ENCODE measurements around the gene AQP2.
A peak's percentile ranks its signal among the peaks of the same experiment; 100 is the strongest.

AQP2 gene

GRCh38 chr12:49925433-49926204, 24.9 kb upstream of the AQP2 start:
- H3K9me3 ChIP-seq (ENCODE audit: control extremely low read depth in 1 of 5, control insufficient read depth in 4 of 5, insufficient read depth in 2 of 5, low read depth in 1 of 5, low read length in 4 of 5) = no peaks in the 10 kb centered on the region
- 100% methylated on average over 5 of the region's 11 CpGs for WGBS (ENCODE audit: insufficient coverage)
- ChIA-PET CTCF (interaction anchor here (1.8 kb wide), 1 partner anchor 20 kb away, joined by 10 read pairs; no protein-coding TSS in a partner anchor), POLR2A (interaction anchor here (0.6 kb wide), 1 partner anchor 541 kb away, joined by 4 read pairs; no protein-coding TSS in a partner anchor)
- H3K36me3 ChIP-seq (ENCODE audit: control insufficient read depth in 4 of 4, insufficient read depth in 4 of 4, low read length in 3 of 4) = no peaks in the 10 kb centered on the region
- H3K27ac ChIP-seq (ENCODE audit: insufficient read depth in 1 of 2, low read depth in 1 of 2, low read length in 2 of 2, poor library complexity in 1 of 2, severe bottlenecking in 2 of 2) = no peak overlapping the region
- H3K4me1 ChIP-seq (ENCODE audit: control extremely low read depth in 1 of 4, control insufficient read depth in 4 of 4, insufficient read depth in 4 of 4, low read length in 3 of 4) = no peaks in the 10 kb centered on the region
- no peak for DNase-seq
- H3K27me3 ChIP-seq (replicated peaks in 2 of 5; ENCODE audit: control insufficient read depth in 4 of 5, insufficient read depth in 5 of 5, low read length in 4 of 5) = peaks cover 0 to 10% (median 4%) of the 10 kb centered on the region in 5 experiments
- H3K4me3 ChIP-seq (ENCODE audit: control insufficient read depth in 1 of 7, extremely low read depth in 1 of 7, insufficient read depth in 4 of 7, low read depth in 2 of 7, low read length in 6 of 7) = no peak overlapping the region

GRCh38 chr12:49928471-49928870, 22.1 kb upstream of the AQP2 start:
- Histone ChIP-seq H3K36me3 (ENCODE audit: control insufficient read depth in 4 of 4, insufficient read depth in 4 of 4, low read length in 3 of 4) (no peaks in the 10 kb centered on the region), H3K9me3 (ENCODE audit: control extremely low read depth in 1 of 5, control insufficient read depth in 4 of 5, insufficient read depth in 2 of 5, low read depth in 1 of 5, low read length in 4 of 5) (no peaks in the 10 kb centered on the region), H3K4me1 (ENCODE audit: control extremely low read depth in 1 of 4, control insufficient read depth in 4 of 4, insufficient read depth in 4 of 4, low read length in 3 of 4) (no peaks in the 10 kb centered on the region), H3K27ac (ENCODE audit: insufficient read depth in 1 of 2, low read depth in 1 of 2, low read length in 2 of 2, poor library complexity in 1 of 2, severe bottlenecking in 2 of 2) (no peak overlapping the region), H3K27me3 (replicated peaks in 2 of 5; ENCODE audit: control insufficient read depth in 4 of 5, insufficient read depth in 5 of 5, low read length in 4 of 5) (peaks cover 0 to 8% (median 6%) of the 10 kb centered on the region in 5 experiments), H3K4me3 (ENCODE audit: control insufficient read depth in 1 of 7, extremely low read depth in 1 of 7, insufficient read depth in 4 of 7, low read depth in 2 of 7, low read length in 6 of 7) (no peak overlapping the region)
- DNase-seq = no peak
- ChIA-PET POLR2A (no interaction called here), CTCF (interaction anchor here (0.8 to 3.7 kb wide), 6 partner anchors 14 to 83 kb away, joined by 3 to 23 read pairs (median 3); no protein-coding TSS in a partner anchor)
- WGBS (ENCODE audit: insufficient coverage) = 94% methylated on average over 5 of the region's 6 CpGs

GRCh38 chr12:49929581-49929980, 21.0 kb upstream of the AQP2 start:
- Histone ChIP-seq H3K36me3 (ENCODE audit: control insufficient read depth in 4 of 4, insufficient read depth in 4 of 4, low read length in 3 of 4) (no peaks in the 10 kb centered on the region), H3K27me3 (replicated peaks in 2 of 5; ENCODE audit: control insufficient read depth in 4 of 5, insufficient read depth in 5 of 5, low read length in 4 of 5) (peaks cover 0 to 8% (median 6%) of the 10 kb centered on the region in 5 experiments), H3K4me3 (ENCODE audit: control insufficient read depth in 1 of 7, extremely low read depth in 1 of 7, insufficient read depth in 4 of 7, low read depth in 2 of 7, low read length in 6 of 7) (no peak overlapping the region), H3K27ac (ENCODE audit: insufficient read depth in 1 of 2, low read depth in 1 of 2, low read length in 2 of 2, poor library complexity in 1 of 2, severe bottlenecking in 2 of 2) (no peak overlapping the region), H3K4me1 (ENCODE audit: control extremely low read depth in 1 of 4, control insufficient read depth in 4 of 4, insufficient read depth in 4 of 4, low read length in 3 of 4) (no peaks in the 10 kb centered on the region), H3K9me3 (ENCODE audit: control extremely low read depth in 1 of 5, control insufficient read depth in 4 of 5, insufficient read depth in 2 of 5, low read depth in 1 of 5, low read length in 4 of 5) (no peaks in the 10 kb centered on the region)
- ChIA-PET CTCF (interaction anchor here (1.1 to 3.7 kb wide), 4 partner anchors 17 to 62 kb away, joined by 3 to 23 read pairs (median 4); no protein-coding TSS in a partner anchor), POLR2A (no interaction called here)
- DNase-seq = no peak
- WGBS (ENCODE audit: insufficient coverage) = 92% methylated on average over 7 of the region's 7 CpGs

- ChIA-PET POLR2A (no interaction called here), CTCF (interaction anchor here (1.1 to 4.3 kb wide), 4 partner anchors 15 to 62 kb away, joined by 3 to 27 read pairs (median 14); no protein-coding TSS in a partner anchor)
- H3K27ac ChIP-seq (ENCODE audit: insufficient read depth in 1 of 2, low read depth in 1 of 2, low read length in 2 of 2, poor library complexity in 1 of 2, severe bottlenecking in 2 of 2) = no peak overlapping the region
- H3K36me3 ChIP-seq (ENCODE audit: control insufficient read depth in 4 of 4, insufficient read depth in 4 of 4, low read length in 3 of 4) = no peaks in the 10 kb centered on the region
- no peaks in the 10 kb centered on the region for H3K4me1 ChIP-seq (ENCODE audit: control extremely low read depth in 1 of 4, control insufficient read depth in 4 of 4, insufficient read depth in 4 of 4, low read length in 3 of 4)
- H3K27me3 ChIP-seq (replicated peaks in 2 of 5; ENCODE audit: control insufficient read depth in 4 of 5, insufficient read depth in 5 of 5, low read length in 4 of 5) = peaks cover 0 to 8% (median 6%) of the 10 kb centered on the region in 5 experiments
- WGBS (ENCODE audit: insufficient coverage) = no CpG with 5 or more reads among the region's 3 CpGs
- no peaks in the 10 kb centered on the region for H3K9me3 ChIP-seq (ENCODE audit: control extremely low read depth in 1 of 5, control insufficient read depth in 4 of 5, insufficient read depth in 2 of 5, low read depth in 1 of 5, low read length in 4 of 5)
- no peak overlapping the region for H3K4me3 ChIP-seq (ENCODE audit: control insufficient read depth in 1 of 7, extremely low read depth in 1 of 7, insufficient read depth in 4 of 7, low read depth in 2 of 7, low read length in 6 of 7)
- DNase-seq = peak in 2 of 3 donors; percentile 10 to 25
Measured at GRCh38 chr12:49930515-49931288, 19.8 kb upstream of the AQP2 start.

GRCh38 chr12:49932023-49932422, 18.5 kb upstream of the AQP2 start:
- WGBS (ENCODE audit: insufficient coverage) = 82% methylated on average over 6 of the region's 7 CpGs
- peaks cover 0 to 8% (median 6%) of the 10 kb centered on the region in 5 experiments for H3K27me3 ChIP-seq (replicated peaks in 2 of 5; ENCODE audit: control insufficient read depth in 4 of 5, insufficient read depth in 5 of 5, low read length in 4 of 5)
- no peaks in the 10 kb centered on the region for H3K9me3 ChIP-seq (ENCODE audit: control extremely low read depth in 1 of 5, control insufficient read depth in 4 of 5, insufficient read depth in 2 of 5, low read depth in 1 of 5, low read length in 4 of 5)
- no peak overlapping the region for H3K27ac ChIP-seq (ENCODE audit: insufficient read depth in 1 of 2, low read depth in 1 of 2, low read length in 2 of 2, poor library complexity in 1 of 2, severe bottlenecking in 2 of 2)
- DNase-seq = no peak
- ChIA-PET CTCF (interaction anchor here (0.7 to 4.3 kb wide), 5 partner anchors 11 to 138 kb away, joined by 3 to 27 read pairs (median 4); no protein-coding TSS in a partner anchor), POLR2A (interaction anchor here (0.6 kb wide), 1 partner anchor 51 kb away, joined by 3 read pairs; no protein-coding TSS in a partner anchor)
- H3K36me3 ChIP-seq (ENCODE audit: control insufficient read depth in 4 of 4, insufficient read depth in 4 of 4, low read length in 3 of 4) = no peaks in the 10 kb centered on the region
- H3K4me1 ChIP-seq (ENCODE audit: control extremely low read depth in 1 of 4, control insufficient read depth in 4 of 4, insufficient read depth in 4 of 4, low read length in 3 of 4) = no peaks in the 10 kb centered on the region
- H3K4me3 ChIP-seq (ENCODE audit: control insufficient read depth in 1 of 7, extremely low read depth in 1 of 7, insufficient read depth in 4 of 7, low read depth in 2 of 7, low read length in 6 of 7) = no peak overlapping the region

GRCh38 chr12:49932533-49933130, 17.9 kb upstream of the AQP2 start:
- over 99% methylated on average over 6 of the region's 8 CpGs for WGBS (ENCODE audit: insufficient coverage)
- Histone ChIP-seq H3K4me3 (ENCODE audit: control insufficient read depth in 1 of 7, extremely low read depth in 1 of 7, insufficient read depth in 4 of 7, low read depth in 2 of 7, low read length in 6 of 7) (no peak overlapping the region), H3K9me3 (ENCODE audit: control extremely low read depth in 1 of 5, control insufficient read depth in 4 of 5, insufficient read depth in 2 of 5, low read depth in 1 of 5, low read length in 4 of 5) (no peaks in the 10 kb centered on the region), H3K27ac (ENCODE audit: insufficient read depth in 1 of 2, low read depth in 1 of 2, low read length in 2 of 2, poor library complexity in 1 of 2, severe bottlenecking in 2 of 2) (no peak overlapping the region), H3K27me3 (replicated peaks in 2 of 5; ENCODE audit: control insufficient read depth in 4 of 5, insufficient read depth in 5 of 5, low read length in 4 of 5) (peaks cover 0 to 8% (median 6%) of the 10 kb centered on the region in 5 experiments), H3K36me3 (ENCODE audit: control insufficient read depth in 4 of 4, insufficient read depth in 4 of 4, low read length in 3 of 4) (no peaks in the 10 kb centered on the region), H3K4me1 (ENCODE audit: control extremely low read depth in 1 of 4, control insufficient read depth in 4 of 4, insufficient read depth in 4 of 4, low read length in 3 of 4) (no peaks in the 10 kb centered on the region)
- POLR2A ChIA-PET = interaction anchor here (0.6 kb wide), 1 partner anchor 51 kb away, joined by 3 read pairs; no protein-coding TSS in a partner anchor
- CTCF ChIA-PET = interaction anchor here (1.1 to 4.3 kb wide), 4 partner anchors 10 to 137 kb away, joined by 3 to 27 read pairs (median 4); no protein-coding TSS in a partner anchor
- no peak for DNase-seq
